Transverse colon (tissue), 4 donors: ENCODE results near the gene PDE10A.

Source experiments
- CTCF ChIP-seq, 5 experiments: fragments of 200-600 bp in 3 of 5; fragments of 450-650 bp in 2 of 5; sonication (generic) in 3 of 5; IDR thresholded peaks; 1 replicate in 2 of 5; 2 replicates in 3 of 5; pipeline ENCODE4 v1.5.1; 2016 to 2017; ENCODE audit warnings: antibody characterized with exemption in 5 of 5, inconsistent platforms in 3 of 5, mild to moderate bottlenecking in 2 of 5, moderate library complexity in 1 of 5
- EP300 ChIP-seq: sonication (generic); formaldehyde crosslinking; IDR thresholded peaks from one replicate; pipeline ENCODE4 v1.6.1; 2017; ENCODE audit warnings: antibody characterized with exemption, low read depth
- POLR2A ChIP-seq: fragments of 450-650 bp; IDR thresholded peaks from one replicate; pipeline ENCODE4 v1.6.1; 2016; ENCODE audit warnings: antibody characterized with exemption, mild to moderate bottlenecking, moderate library complexity
- POLR2AphosphoS5 ChIP-seq, 3 donors: sonication (generic); formaldehyde crosslinking; IDR thresholded peaks; one replicate each; pipeline ENCODE4 v1.6.1; 2016; ENCODE audit warnings: antibody characterized with exemption in 3 of 3

- TF ChIP-seq POLR2A: no peak
- TF ChIP-seq CTCF (IDR thresholded peaks at IDR 0.05): no peak
- no peak for TF ChIP-seq EP300
- TF ChIP-seq POLR2AphosphoS5 (IDR thresholded peaks at IDR 0.05): no peak
Measured at GRCh38 chr6:165365371-165365770, 297.7 kb downstream of the PDE10A start.
